ENCODE results near the gene PNPLA7.

- TF ChIP-seq EZH2 (IDR thresholded peaks at IDR 0.05; ENCODE audit: borderline replicate concordance, low read depth, low read length, poor library complexity, severe bottlenecking) (no peak), CTCF (conservative IDR thresholded peaks at IDR 0.05; ENCODE audit: low read depth, low read length) (no peak)
Observed at GRCh38 chr9:137429546-137429890, 120.7 kb downstream of the PNPLA7 start.
